Thymus (tissue), 11 donors: ENCODE measurements around the gene CYB5A. TPM values are rescaled to one million over a fixed set of nuclear protein-coding genes. Genes with fewer than 3 reads are reported as not detected.

ENCODE experiments used
- DNase-seq, 9 donors: peaks; one replicate each; pipeline ENCODE4 v3.0.0-alpha.2; 2013; ENCODE audit warnings: low spot score in 9 of 9, low read depth in 6 of 9, missing footprints in 1 of 9
- H3K27ac ChIP-seq, 2 donors: one replicate each; pipeline ENCODE4 v1.5.1; 2013; ENCODE audit warnings: control low read depth in 1 of 2, low read depth in 1 of 2, low read length in 1 of 2, mild to moderate bottlenecking in 1 of 2, moderate library complexity in 1 of 2
- H3K27me3 ChIP-seq, 2 donors: one replicate each; pipeline ENCODE4 v1.5.1; 2013; ENCODE audit warnings: low read length in 1 of 2; ENCODE audit not compliant: control insufficient read depth in 2 of 2, insufficient read depth in 1 of 2
- H3K36me3 ChIP-seq, 2 donors: one replicate each; pipeline ENCODE4 v1.5.1; 2013; ENCODE audit warnings: low read length in 1 of 2, mild to moderate bottlenecking in 1 of 2, moderate library complexity in 1 of 2; ENCODE audit not compliant: control insufficient read depth in 2 of 2, insufficient read depth in 2 of 2
- H3K4me1 ChIP-seq, 2 donors: one replicate each; pipeline ENCODE4 v1.5.1; 2013; ENCODE audit warnings: low read length in 2 of 2; ENCODE audit not compliant: control insufficient read depth in 2 of 2, insufficient read depth in 2 of 2
- H3K4me3 ChIP-seq, 2 donors: one replicate each; pipeline ENCODE4 v1.5.1; 2013; ENCODE audit warnings: low read length in 2 of 2, control low read depth in 1 of 2, mild to moderate bottlenecking in 1 of 2
- H3K9me3 ChIP-seq, 2 donors: one replicate each; pipeline ENCODE4 v1.5.1; 2013; ENCODE audit warnings: low read length in 1 of 2, mild to moderate bottlenecking in 1 of 2; ENCODE audit not compliant: control insufficient read depth in 2 of 2, insufficient read depth in 1 of 2
- WGBS: extraction: QIAGEN DNeasy Blood & Tissue Kit; methylation state at CpG from one replicate; pipeline ENCODE4 v1.1.7; 2013; 5-methylcytosine and 5-hydroxymethylcytosine counted together
- polyA plus RNA-seq: library from polyadenylated mRNA; stranded (reverse); fragments of 200-250 nt; gene quantifications from one replicate; pipeline ENCODE4 v1.2.3, GENCODE V29; 2013
- total RNA-seq: library from RNA; stranded (reverse); fragments of 120-200 nt; gene quantifications from one replicate; pipeline ENCODE4 v1.2.4, GENCODE V29; 2013
- donor health status: healthy.

Gene CYB5A
- total and polyA plus RNA-seq, 2 donors, result 52.9 to 86.2 TPM

GRCh38 chr18:74276609-74277008 is 15.2 kb downstream of the CYB5A start:
- Histone ChIP-seq H3K9me3 (no peaks in the 10 kb centered on the region), H3K4me1 (peaks cover 6 to 12% of the 10 kb centered on the region in 2 donors), H3K27me3 (no peaks in the 10 kb centered on the region), H3K4me3 (no peak overlapping the region), H3K36me3 (peaks cover 0 to 8% of the 10 kb centered on the region in 2 donors), H3K27ac (no peak overlapping the region)
- WGBS, result 97% methylated on average over 10 of the region's 10 CpGs
- DNase-seq, result no peak

- DNase-seq, result no peak
- no peaks in the 10 kb centered on the region for H3K27me3 ChIP-seq
- no peak overlapping the region for H3K27ac ChIP-seq
- H3K4me3 ChIP-seq, result no peak overlapping the region
- H3K4me1 ChIP-seq, result peaks cover 0 to 4% of the 10 kb centered on the region in 2 donors
- peaks cover 0 to 8% of the 10 kb centered on the region in 2 donors for H3K36me3 ChIP-seq
- 98% methylated on average over 11 of the region's 11 CpGs for WGBS
- H3K9me3 ChIP-seq, result no peaks in the 10 kb centered on the region
Measured at GRCh38 chr18:74275736-74276135, 16.0 kb downstream of the CYB5A start.

GRCh38 chr18:74274700-74275099 is 17.1 kb downstream of the CYB5A start:
- Histone ChIP-seq H3K36me3 (peaks cover 0 to 8% of the 10 kb centered on the region in 2 donors), H3K4me3 (no peak overlapping the region), H3K4me1 (peaks cover 0 to 2% of the 10 kb centered on the region in 2 donors), H3K27me3 (no peaks in the 10 kb centered on the region), H3K9me3 (no peaks in the 10 kb centered on the region), H3K27ac (no peak overlapping the region)
- no peak for DNase-seq
- 77% methylated on average over 4 of the region's 4 CpGs for WGBS

DNA sequence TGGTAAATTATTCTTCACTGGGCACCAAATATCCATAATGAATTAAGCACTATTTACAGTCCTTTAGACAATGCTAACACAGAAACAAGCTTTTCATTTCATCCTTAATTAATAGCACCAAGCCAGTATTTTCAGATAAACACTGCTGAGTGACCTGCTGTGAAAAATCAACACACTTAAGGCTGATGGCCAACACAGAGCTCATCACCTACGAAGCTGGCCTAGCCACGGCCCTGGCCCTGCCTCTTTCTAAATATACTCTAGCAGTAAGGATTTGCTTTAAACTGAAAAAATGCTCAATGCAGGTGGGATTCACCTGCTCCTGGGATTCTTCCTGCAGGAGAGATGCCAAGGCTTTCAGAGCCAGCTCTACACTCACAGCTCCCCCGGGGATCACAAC is 18.4 kb downstream of the CYB5A start:
- H3K4me1 ChIP-seq, result peaks cover 0 to 2% of the 10 kb centered on the region in 2 donors

DNA sequence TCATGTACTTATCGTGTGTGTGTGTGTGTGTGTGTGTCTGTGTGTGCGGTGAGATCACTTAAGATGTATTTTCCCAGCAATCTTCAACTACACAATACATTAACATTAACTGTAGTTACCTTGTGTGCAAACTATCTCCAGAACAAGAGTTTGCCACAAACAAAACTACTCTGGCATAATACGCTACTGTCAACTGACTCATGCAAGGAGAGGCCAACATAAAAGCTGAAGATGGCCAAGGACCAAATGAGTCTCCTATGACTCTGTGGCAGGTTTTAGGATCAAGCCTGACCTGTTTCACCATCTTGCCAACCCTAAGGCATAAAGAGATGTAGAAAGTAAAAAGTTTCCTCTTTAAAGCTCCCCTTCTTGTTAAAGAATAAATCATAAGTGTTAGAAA is 20.1 kb downstream of the CYB5A start:
- Histone ChIP-seq H3K27me3 (no peaks in the 10 kb centered on the region), H3K4me1 (peaks cover 0 to 2% of the 10 kb centered on the region in 2 donors), H3K36me3 (no peaks in the 10 kb centered on the region), H3K27ac (no peak overlapping the region), H3K9me3 (no peaks in the 10 kb centered on the region), H3K4me3 (no peak overlapping the region)
- no peak for DNase-seq
- WGBS, result 85% methylated on average over 3 of the region's 3 CpGs

More for the DNA sequence above, 18.4 kb downstream of the CYB5A start:
- Histone ChIP-seq H3K36me3 (peaks cover 0 to 8% of the 10 kb centered on the region in 2 donors), H3K4me3 (no peak overlapping the region), H3K9me3 (no peaks in the 10 kb centered on the region), H3K27ac (no peak overlapping the region), H3K27me3 (no peaks in the 10 kb centered on the region)
- DNase-seq, result no peak
- 98% methylated on average over 3 of the region's 3 CpGs for WGBS

DNA sequence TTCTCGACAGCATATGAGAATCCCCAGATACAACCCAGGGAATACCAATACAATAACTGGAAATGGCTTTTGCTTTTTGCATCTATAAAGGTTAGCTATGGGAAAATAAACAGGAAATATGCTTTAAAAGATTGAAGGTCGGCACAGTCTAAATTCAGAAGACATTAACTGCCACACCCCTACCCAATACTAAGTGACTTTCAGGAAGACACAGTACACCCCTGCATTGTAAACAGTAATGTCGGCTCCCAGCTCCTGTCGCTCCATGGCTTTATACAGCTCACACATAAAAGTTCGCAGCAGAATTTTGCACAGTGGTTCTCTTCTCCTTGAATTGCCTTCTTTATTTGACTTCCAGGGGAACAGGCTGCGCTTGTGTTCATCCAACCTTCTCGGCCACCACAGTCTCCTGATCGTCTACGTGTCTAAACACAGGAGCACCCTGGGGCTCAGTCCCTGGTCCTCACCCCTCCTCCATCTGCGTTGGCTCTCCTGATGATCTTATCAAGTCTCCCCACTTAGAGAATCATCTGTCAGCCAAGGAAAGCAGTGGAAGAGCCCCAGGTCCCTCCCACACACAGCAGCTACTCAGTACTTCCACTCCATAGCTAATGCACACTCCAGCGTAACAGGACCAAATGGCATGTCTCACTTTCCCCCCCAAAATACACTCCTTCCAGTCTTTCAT is 22.7 kb downstream of the CYB5A start:
- H3K27ac ChIP-seq, result no peak overlapping the region
- H3K4me3 ChIP-seq, result no peak overlapping the region
- no peak for DNase-seq

GRCh38 chr18:74268175-74268574 is 23.6 kb downstream of the CYB5A start:
- Histone ChIP-seq H3K4me3 (no peak overlapping the region), H3K27me3 (no peaks in the 10 kb centered on the region), H3K4me1 (no peaks in the 10 kb centered on the region), H3K27ac (no peak overlapping the region), H3K9me3 (no peaks in the 10 kb centered on the region), H3K36me3 (no peaks in the 10 kb centered on the region)
- WGBS, result over 99% methylated on average over 7 of the region's 7 CpGs
- DNase-seq, result no peak

More for the DNA sequence above, 22.7 kb downstream of the CYB5A start:
- no peaks in the 10 kb centered on the region for H3K27me3 ChIP-seq
- no peaks in the 10 kb centered on the region for H3K4me1 ChIP-seq
- H3K36me3 ChIP-seq, result no peaks in the 10 kb centered on the region
- WGBS, result 91% methylated on average over 11 of the region's 11 CpGs
- no peaks in the 10 kb centered on the region for H3K9me3 ChIP-seq

DNA sequence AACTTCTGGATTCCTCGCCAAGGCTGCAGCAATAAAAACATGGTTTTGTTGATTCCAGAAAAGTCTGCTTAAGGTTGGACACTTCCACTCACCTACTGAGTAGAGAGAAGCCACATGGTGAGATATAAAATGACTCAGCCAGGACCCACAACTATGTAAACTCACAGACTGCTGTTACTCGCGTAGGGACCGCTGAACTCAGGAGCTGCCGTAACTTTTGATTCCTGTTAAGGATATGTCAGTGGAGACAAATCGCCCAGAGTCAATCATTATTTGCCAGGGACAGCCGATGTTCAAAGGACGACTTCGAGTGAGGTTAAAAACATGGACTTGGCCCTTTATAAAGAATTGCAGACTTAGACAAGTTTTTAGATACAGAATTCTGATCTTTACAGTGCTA is 25.6 kb downstream of the CYB5A start:
- no peak for DNase-seq
- Histone ChIP-seq H3K27ac (no peak overlapping the region), H3K36me3 (peaks cover 9 to 12% of the 10 kb centered on the region in 2 donors)

DNA sequence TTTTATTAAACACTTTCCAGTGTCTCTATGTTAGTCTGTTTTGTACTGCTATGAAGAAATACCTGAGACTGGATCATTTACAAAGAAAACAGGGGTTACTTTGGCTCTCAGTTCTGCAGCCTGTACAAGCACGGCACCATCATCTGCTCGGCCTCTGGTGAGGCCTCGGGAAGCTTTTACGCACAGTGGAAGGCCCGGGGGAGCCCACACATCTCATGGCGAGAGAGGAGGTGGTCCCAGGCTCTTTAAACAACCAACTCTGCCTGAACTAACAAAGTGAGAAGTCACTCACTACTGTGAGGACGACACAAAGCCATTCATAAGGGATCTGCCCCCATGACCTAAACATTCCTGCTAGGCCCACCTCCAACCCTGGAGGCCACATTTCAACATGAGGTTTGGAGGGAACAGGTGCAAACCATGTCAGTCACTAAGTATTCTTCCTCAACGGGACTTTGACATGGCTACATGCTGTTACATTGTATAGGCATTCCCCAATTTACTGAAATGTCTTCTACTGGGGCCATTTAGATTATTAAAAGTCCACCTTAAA is 26.1 kb downstream of the CYB5A start:
- no peaks in the 10 kb centered on the region for H3K27me3 ChIP-seq
- no peaks in the 10 kb centered on the region for H3K4me1 ChIP-seq
- 97% methylated on average over 8 of the region's 8 CpGs for WGBS
- no peak for DNase-seq
- peaks cover 11 to 14% of the 10 kb centered on the region in 2 donors for H3K36me3 ChIP-seq
- no peak overlapping the region for H3K4me3 ChIP-seq
- H3K9me3 ChIP-seq, result no peaks in the 10 kb centered on the region
- H3K27ac ChIP-seq, result no peak overlapping the region

More for the DNA sequence above, 25.6 kb downstream of the CYB5A start:
- 76% methylated on average over 9 of the region's 9 CpGs for WGBS
- no peak overlapping the region for H3K4me3 ChIP-seq
- H3K9me3 ChIP-seq, result no peaks in the 10 kb centered on the region
- no peaks in the 10 kb centered on the region for H3K4me1 ChIP-seq
- no peaks in the 10 kb centered on the region for H3K27me3 ChIP-seq
